Measurements from ENCODE around the gene IL15RA. TPM values are rescaled to one million over a fixed set of nuclear protein-coding genes. Genes with fewer than 3 reads are reported as not detected.

IL15RA gene
- total RNA-seq, 4 donors from 2014 or later: 7.1 to 15.6 (median 11.0) TPM

- peaks cover 22 to 87% (median 25%) of the 10 kb centered on the region in 3 donors for H3K36me3 ChIP-seq
- no peaks in the 10 kb centered on the region for H3K9me3 ChIP-seq
- no peak for DNase-seq
- no peak overlapping the region for H3K27ac ChIP-seq
- intact Hi-C loops (cut with DNase I): no loop called here
- no peak for TF ChIP-seq POLR2A (IDR thresholded peaks at IDR 0.05)
- TF ChIP-seq, protein P1, sequence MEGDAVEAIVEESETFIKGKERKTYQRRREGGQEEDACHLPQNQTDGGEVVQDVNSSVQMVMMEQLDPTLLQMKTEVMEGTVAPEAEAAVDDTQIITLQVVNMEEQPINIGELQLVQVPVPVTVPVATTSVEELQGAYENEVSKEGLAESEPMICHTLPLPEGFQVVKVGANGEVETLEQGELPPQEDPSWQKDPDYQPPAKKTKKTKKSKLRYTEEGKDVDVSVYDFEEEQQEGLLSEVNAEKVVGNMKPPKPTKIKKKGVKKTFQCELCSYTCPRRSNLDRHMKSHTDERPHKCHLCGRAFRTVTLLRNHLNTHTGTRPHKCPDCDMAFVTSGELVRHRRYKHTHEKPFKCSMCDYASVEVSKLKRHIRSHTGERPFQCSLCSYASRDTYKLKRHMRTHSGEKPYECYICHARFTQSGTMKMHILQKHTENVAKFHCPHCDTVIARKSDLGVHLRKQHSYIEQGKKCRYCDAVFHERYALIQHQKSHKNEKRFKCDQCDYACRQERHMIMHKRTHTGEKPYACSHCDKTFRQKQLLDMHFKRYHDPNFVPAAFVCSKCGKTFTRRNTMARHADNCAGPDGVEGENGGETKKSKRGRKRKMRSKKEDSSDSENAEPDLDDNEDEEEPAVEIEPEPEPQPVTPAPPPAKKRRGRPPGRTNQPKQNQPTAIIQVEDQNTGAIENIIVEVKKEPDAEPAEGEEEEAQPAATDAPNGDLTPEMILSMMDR (IDR thresholded peaks at IDR 0.05): no peak
- H3K27me3 ChIP-seq: no peaks in the 10 kb centered on the region
- no peaks in the 10 kb centered on the region for H3K4me1 ChIP-seq
- WGBS, 2 donors: 85 to 86% methylated on average over 8 to 9 of the region's 10 CpGs
- no peak overlapping the region for H3K4me3 ChIP-seq
These were observed 41.7 kb downstream of the IL15RA start for GRCh38 chr10:5935628-5936027.

DNA sequence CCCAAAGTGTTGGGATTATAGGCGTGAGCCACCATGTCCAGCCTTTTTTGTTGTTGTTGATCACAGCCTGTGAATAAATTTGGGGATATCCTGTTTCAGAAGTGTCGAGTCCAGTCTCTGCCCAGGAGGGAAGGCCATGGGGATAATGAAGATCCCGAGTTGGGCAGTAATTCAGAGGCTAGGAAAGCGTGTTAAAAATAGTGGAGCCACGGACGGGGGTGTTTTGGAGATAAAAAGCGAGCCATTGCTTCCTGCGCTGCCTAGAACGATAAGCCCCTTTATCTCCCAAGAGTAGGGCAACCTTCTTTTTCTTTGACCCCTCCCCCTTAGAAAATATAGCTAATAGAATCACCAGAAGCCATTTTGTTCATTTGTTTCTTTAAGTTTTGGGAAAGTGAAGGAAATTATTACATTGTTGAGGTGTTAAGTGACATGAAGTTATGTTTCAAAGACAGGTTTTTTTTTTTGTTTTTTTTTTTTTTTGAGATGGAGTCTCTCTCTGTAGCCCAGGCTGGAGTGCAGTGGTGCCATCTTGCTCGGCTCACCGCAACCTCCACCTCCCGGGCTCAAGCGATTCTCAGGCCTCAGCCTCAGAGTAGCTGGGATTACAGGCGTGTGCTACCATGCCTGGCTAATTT lies 43.3 kb downstream of the IL15RA start:
- H3K9me3 ChIP-seq: no peaks in the 10 kb centered on the region
- peaks cover 22 to 100% (median 24%) of the 10 kb centered on the region in 3 donors for H3K36me3 ChIP-seq
- DNase-seq: no peak
- no peaks in the 10 kb centered on the region for H3K27me3 ChIP-seq
- 96% methylated on average over 13 of the region's 14 CpGs for WGBS, 2 donors
- H3K4me1 ChIP-seq: no peaks in the 10 kb centered on the region
- no peak for TF ChIP-seq POLR2A (IDR thresholded peaks at IDR 0.05)
- TF ChIP-seq, protein P1 (IDR thresholded peaks at IDR 0.05): no peak
- H3K4me3 ChIP-seq: no peak overlapping the region
- H3K27ac ChIP-seq: no peak overlapping the region
- intact Hi-C loops (cut with DNase I): no loop called here

- H3K4me1 ChIP-seq: no peaks in the 10 kb centered on the region
- intact Hi-C loops (cut with DNase I): no loop called here
- WGBS, 2 donors: 83 to 93% methylated on average over 5 of the region's 5 CpGs
- H3K9me3 ChIP-seq: no peaks in the 10 kb centered on the region
- no peaks in the 10 kb centered on the region for H3K27me3 ChIP-seq
- no peak overlapping the region for H3K4me3 ChIP-seq
- H3K27ac ChIP-seq: no peak overlapping the region
- peaks cover 19 to 100% (median 22%) of the 10 kb centered on the region in 3 donors for H3K36me3 ChIP-seq
- no peak for DNase-seq
- TF ChIP-seq, protein P1 (IDR thresholded peaks at IDR 0.05): no peak
- TF ChIP-seq POLR2A (IDR thresholded peaks at IDR 0.05): no peak
These were observed 45.0 kb downstream of the IL15RA start for GRCh38 chr10:5932345-5932744.

DNA sequence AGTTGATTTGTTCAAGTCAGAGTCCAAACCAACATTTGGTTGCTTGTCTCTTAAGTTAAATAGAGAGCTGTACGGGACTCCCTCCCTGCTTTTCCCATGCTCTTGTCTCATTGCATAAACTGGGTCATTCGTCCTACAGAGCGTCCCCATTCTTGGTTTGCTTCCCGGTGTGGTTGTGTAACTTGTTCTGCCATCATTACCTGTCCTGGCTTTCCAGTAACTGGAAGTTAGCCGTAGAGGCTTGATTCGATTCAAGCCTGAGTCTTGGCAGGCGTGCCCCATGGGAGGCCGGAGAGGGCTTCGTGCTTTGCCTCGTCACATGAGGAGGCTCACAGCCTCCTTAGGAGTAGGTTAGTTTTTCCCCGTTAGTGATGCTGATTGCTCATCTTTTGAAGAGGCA lies 47.1 kb downstream of the IL15RA start:
- 88 to 97% methylated on average over 11 of the region's 11 CpGs for WGBS, 2 donors
- DNase-seq: no peak
- no peak for TF ChIP-seq POLR2A (IDR thresholded peaks at IDR 0.05)
- TF ChIP-seq, protein P1 (IDR thresholded peaks at IDR 0.05): no peak
- no peak overlapping the region for H3K4me3 ChIP-seq
- intact Hi-C loops (cut with DNase I): no loop called here
- H3K36me3 ChIP-seq: peaks cover 20 to 100% (median 23%) of the 10 kb centered on the region in 3 donors
- no peaks in the 10 kb centered on the region for H3K9me3 ChIP-seq
- no peak overlapping the region for H3K27ac ChIP-seq
- H3K4me1 ChIP-seq: no peaks in the 10 kb centered on the region
- H3K27me3 ChIP-seq: no peaks in the 10 kb centered on the region

DNA sequence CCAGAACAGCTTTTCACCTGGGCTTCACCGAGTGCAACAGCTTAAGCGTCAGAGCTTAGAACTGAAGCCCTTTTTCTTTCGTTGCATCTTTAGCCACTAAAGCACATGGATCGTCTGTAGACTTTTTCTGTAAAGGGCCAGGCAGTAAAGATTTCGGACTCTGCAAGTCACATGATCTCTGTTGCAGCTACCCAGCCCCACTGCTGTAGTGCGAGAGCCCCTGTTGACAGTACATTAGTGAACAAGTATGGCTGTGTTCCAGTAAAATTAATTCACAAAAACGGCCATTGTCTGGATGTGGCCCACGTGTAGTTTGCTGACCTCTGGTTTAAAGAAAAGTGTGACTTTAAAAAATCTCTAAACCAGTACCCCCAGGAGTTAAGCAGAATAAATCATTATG lies 47.9 kb downstream of the IL15RA start:
- TF ChIP-seq, protein P1 (IDR thresholded peaks at IDR 0.05): no peak
- no peak for TF ChIP-seq POLR2A (IDR thresholded peaks at IDR 0.05)
- Histone ChIP-seq H3K27me3 (no peaks in the 10 kb centered on the region), H3K9me3 (no peaks in the 10 kb centered on the region), H3K4me1 (no peaks in the 10 kb centered on the region), H3K4me3 (no peak overlapping the region), H3K27ac (no peak overlapping the region), H3K36me3 (peaks cover 27 to 100% (median 28%) of the 10 kb centered on the region in 3 donors)
- no peak for DNase-seq
- 72 to 84% methylated on average over 8 of the region's 8 CpGs for WGBS, 2 donors
- intact Hi-C loops (cut with DNase I): no loop called here

Measured in esophagus squamous epithelium (tissue), 5 donors.